Putamen (tissue), 1 donor: ENCODE results near the gene FGF14.

Experiments
- DNase-seq: peaks from one replicate; pipeline ENCODE4 v3.0.0-alpha.2; 2016; ENCODE audit warnings: low spot score

Gene FGF14

DNA sequence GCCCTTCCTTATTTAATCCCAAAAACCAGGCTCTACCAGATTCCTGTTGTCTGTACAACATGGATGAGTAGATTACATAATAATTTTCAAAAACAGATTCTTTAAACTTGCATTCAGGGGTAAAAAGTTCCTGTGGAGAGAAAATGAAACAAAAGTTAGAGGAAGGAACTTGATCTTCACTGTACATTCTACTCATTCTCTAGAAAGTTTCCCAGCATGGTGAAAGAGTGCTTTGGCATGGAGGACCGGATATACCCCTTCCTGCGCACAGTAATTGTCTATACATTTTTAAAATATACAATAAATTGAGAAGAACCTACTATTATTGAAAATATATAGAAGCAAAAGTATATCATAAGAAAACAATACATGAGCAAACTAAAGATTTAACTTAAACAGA, 675.2 kb downstream of the FGF14 start:
- no peak for DNase-seq

DNA sequence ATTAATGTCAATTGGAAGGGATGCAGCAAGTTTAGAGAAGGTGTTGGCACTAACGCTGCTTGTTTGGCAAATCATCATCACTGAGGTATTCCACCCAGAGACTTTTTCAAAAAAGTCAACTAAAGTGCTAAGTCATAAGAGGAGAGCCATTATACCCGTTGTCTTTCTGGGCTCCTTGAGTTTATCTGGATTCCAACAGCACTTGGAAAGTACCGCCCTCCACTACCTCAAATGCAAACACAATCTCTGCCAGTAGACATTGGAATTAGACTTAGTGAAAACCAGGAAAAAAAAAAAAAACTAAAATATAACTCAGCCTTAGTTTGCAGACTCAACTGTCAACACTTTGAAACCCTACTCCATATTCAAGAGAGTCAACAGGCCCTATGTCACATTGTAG, 683.4 kb downstream of the FGF14 start:
- no peak for DNase-seq

DNA sequence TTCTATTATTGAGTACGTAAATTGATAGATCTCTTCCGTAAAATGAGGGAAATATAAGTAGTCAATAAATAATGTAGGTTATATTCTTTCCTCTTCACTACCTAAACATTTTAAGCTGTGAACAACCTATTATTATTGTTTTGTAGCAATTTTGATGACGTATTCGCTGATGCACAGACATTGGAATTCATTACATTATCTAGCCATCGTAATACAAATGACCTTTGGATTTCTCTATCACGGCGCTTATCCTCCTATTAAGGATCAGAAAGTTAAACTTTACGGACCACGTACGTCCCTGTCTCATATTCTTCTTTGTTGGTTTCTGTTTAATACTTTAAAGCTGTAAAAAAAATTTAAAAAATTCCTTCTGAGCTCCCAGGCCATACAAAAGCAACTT, 684.5 kb downstream of the FGF14 start:
- DNase-seq = no peak

GRCh38 chr13:101714195-101714594, 687.7 kb downstream of the FGF14 start:
- DNase-seq = no peak

DNA sequence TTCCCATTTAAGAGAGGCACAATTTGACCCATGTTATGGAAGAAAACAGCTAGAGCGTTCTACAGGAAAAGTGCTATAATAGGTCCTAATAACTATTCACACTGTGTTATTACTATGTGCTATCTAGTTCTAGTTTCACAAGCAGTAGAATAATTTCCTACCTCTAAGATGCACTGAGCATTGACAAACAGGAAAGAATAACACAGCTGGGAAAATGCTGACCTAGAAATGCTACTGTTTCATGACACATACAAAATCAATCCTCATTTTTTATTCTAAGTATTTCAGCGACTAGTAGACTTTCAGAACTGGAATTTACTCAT, 689.9 kb downstream of the FGF14 start:
- no peak for DNase-seq

DNA sequence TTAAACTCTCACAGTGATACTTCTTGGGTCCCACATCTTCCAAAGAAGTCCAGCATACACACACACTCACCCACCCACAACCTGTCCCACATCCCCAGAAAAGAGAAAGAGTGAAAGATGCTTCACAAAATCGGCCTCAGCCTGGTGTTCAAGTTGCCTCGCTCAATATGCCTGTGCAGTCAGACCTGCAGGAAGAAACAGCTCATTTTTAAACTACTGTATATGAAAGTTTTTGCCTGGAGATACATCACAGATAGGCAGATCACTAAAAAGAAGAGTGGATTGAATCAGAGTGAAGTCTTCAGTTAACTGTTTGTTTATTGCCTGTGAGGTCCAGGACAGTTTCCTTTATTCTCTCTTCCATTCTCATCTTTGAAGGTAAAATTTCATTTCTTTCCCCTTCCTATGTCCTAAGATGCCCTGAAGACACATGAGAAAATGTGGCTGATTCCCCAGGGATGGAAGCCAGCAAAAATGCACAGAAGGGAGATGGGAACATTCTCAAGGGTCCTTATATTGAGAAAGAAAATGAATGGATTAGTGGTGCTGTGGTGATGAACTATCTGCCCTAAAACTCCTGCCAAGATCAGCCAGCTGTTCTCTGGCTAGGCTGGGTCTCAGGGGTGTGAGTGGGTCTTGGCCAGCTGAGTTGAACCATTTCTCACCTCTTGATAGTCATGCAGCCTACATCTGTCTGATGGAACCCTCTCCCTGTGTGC, 690.4 kb downstream of the FGF14 start:
- DNase-seq = no peak

- no peak for DNase-seq
Observed at GRCh38 chr13:101709952-101710351, 691.9 kb downstream of the FGF14 start.

GRCh38 chr13:101708115-101708514, 693.7 kb downstream of the FGF14 start:
- no peak for DNase-seq

GRCh38 chr13:101707659-101708058, 694.2 kb downstream of the FGF14 start:
- DNase-seq = no peak

GRCh38 chr13:101706651-101707050, 695.2 kb downstream of the FGF14 start:
- no peak for DNase-seq

DNA sequence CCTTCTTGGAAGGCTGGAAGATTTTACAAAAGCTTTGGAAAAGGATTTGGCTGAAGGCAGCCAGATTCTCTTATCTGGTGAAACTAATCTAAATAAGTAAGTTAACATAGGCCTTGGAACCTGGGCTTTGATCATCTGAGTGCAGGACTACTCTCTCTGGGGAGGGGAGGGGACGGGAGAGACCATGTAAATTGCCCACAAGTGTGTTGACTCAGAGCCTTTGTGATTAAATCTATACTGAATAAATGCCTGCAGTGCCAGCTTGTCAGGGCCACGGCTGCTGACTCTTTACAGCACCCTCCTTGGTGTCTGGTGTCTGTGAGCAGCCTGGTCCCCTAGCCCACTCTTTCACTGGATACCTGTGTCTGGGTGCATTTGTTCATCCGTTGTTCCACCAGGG, 698.0 kb downstream of the FGF14 start:
- DNase-seq = no peak

GRCh38 chr13:101703081-101703480, 698.8 kb downstream of the FGF14 start:
- no peak for DNase-seq

DNA sequence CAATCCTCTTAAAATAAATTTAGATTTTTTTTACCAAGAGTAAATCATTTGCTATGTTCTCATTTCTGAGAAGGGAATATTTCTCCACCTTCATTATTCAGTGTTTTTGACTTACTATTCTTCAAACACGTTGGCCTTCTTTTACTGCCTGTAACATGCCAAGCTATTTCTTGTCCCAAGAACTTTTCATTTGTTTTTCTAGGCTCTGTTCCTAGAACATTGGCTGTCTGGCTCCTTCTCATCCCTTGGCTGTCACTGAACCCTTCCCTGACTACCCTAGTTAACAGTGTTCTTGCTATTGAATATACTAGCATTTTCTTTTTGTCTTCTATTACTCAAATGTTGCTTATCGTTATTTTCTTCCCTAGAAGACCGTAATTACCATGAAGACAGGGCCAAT, 701.2 kb downstream of the FGF14 start:
- DNase-seq = peak; percentile 29

DNA sequence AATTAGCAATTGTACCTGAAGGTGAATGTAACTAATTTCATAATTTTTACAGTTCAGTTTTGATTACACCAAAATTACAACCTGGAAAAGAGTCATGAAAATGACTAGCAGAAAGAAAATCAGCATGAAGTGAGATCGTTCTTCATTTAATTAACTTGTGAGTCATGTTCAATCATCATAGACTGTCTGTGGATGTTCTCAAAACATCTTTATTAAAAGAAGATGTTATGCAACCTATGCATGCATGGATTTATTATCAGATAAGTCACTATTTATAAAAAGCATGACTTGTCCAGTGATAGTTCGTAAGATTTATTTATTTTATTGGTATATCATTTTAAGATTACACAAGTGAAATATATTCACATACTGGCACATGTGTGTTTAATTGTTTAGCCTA, 703.4 kb downstream of the FGF14 start:
- peak; percentile 8 for DNase-seq

GRCh38 chr13:101697745-101698144, 704.1 kb downstream of the FGF14 start:
- DNase-seq = no peak

- DNase-seq = no peak
Observed at GRCh38 chr13:101695870-101696516, 705.9 kb downstream of the FGF14 start.

- no peak for DNase-seq
Observed at GRCh38 chr13:101691341-101691860, 710.4 kb downstream of the FGF14 start.

- DNase-seq = no peak
Observed at GRCh38 chr13:101690871-101691270, 711.0 kb downstream of the FGF14 start.

GRCh38 chr13:101686003-101686402, 715.8 kb downstream of the FGF14 start:
- DNase-seq = no peak

DNA sequence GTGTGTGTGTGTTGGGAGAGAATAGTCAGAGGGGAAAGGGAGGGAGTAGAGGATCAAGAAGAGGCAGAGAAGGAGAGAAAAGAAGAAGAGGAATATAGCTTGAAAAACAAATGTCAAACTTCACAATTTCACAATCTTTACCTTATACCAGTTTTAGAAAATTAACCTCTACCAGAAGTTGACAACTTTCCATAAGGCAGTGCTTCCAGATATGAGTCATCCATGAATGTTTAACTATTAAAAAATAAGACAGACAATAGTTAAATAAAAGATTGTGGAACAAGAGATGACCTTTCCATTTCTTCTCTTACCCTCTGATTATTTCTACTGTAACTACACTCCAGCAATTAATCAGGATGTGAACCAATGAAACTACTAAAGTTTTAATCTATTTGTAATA, 720.0 kb downstream of the FGF14 start:
- DNase-seq = no peak

DNA sequence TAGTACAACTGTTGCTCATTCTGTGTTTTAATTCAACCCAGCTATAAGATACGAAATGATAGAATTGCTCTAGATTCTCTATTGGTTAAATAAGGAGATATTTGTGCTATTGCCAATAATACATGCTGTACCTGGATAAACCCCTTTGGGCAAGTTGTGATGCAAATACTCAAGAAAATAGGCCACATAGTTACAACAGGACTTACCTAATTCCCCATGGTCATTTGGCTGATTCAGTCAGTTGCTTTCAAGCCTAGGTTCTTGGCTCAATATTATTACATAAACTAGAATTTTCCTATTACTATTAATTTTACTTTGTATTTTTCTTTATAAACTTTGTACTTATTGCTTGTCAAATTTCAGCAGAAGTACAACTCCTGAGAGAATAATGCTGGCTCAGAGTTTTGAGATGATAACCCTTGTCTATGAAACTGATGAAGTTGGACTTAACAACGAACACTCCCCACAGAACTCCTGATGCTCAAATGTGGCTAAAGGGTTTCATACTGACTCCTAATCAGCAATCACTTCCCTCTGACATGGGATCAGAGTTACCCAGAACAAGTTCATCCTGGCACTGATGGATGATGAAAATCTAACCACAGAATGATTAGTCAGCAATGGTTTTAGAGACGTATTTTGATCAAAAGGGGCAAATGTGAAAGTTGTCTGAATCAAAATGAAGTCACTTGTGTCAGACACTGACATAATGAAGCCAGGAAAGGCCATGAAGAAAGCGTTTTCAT, 728.3 kb downstream of the FGF14 start:
- no peak for DNase-seq

- no peak for DNase-seq
Observed at GRCh38 chr13:101661839-101662238, 740.0 kb downstream of the FGF14 start.
